GM19193 (cell line): Measurements from ENCODE around the gene SCNN1A.

Experiments used
- POLR2A ChIP-seq: IDR thresholded peaks from 4 replicates; pipeline ENCODE4 v1.6.1; 2011; ENCODE audit not compliant: insufficient read depth, insufficient read length; ENCODE audit errors: extremely low read depth

SCNN1A gene

DNA sequence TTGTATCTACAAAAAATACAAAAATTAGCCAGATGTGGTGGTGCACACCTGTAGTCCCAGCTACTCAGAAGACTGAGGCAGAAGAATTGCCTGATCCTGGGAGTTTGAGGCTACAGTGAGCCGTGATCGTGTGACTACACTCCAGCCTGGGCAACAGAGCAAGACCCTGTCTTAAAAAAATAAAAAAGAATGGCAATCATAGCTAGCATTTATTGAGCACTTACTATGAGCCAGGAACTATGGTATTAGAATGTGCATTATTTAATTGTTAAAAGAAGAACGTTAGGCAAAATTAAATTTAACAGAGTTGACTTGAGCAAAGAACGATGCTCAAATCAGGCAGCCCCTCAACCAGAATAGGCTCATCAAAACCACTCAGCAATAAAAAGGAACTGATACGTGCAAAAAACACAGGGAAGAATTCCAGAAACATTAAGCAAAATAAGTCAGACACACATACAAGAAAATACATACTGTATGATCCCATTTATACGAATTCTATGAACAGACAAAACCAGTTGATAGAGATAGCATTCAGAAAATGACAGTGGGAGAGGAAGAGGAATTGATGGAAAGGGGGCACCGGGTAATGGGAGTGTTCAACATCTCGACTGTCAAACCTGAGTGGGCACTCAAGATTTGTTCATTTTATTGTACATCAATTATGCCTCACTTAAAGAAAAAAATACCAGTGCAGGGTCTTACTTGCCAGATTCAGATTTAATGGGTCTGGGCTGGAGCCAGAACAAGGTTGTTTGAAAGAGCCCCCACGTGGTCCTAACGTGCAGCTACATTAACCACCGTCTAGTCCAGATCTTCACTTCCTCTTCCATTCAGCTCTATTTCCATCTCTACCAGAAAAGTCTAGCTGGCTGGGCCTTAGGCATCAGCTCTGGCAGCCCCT is 8.0 kb downstream of the SCNN1A start:
- no peak for TF ChIP-seq POLR2A

DNA sequence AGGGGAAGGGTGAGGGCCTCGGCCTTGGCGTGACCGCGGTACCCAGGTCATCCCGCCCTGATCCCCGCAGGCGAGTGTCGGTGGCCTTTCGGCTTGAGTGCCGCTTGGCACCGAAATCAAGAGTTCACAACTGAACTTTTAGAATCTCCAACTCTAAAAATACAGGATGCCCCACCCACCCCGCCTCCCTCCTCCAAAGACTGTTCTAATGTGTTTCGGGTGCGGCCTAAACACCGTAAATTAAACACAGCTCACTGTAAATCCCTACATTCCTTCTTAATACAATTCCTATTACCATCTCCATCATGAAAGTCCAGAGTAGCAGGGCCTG is 11.4 kb downstream of the SCNN1A start:
- TF ChIP-seq POLR2A, result no peak

GRCh38 chr12:6363330-6364043 is 11.9 kb downstream of the SCNN1A start:
- TF ChIP-seq POLR2A, result peak; percentile 27

DNA sequence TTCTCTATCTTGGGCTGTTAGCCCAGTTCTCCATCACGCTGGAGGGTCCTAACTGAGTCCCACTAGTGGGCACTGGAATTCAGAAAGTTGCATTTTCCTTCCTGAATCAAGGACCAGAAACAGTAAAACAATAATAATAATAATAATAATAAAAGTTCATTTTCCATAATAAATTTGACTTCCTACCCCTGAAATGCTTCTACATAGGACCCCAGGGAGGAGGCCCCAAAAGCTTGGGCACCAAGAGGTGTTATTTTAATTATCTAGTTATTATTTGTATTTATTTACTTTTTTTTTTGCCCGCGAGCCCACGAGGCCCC is 12.4 kb downstream of the SCNN1A start:
- TF ChIP-seq POLR2A, result no peak

- TF ChIP-seq POLR2A, result no peak
Measured at GRCh38 chr12:6362403-6362802, 13.0 kb downstream of the SCNN1A start.

- no peak for TF ChIP-seq POLR2A
Measured at GRCh38 chr12:6361834-6362233, 13.5 kb downstream of the SCNN1A start.

DNA sequence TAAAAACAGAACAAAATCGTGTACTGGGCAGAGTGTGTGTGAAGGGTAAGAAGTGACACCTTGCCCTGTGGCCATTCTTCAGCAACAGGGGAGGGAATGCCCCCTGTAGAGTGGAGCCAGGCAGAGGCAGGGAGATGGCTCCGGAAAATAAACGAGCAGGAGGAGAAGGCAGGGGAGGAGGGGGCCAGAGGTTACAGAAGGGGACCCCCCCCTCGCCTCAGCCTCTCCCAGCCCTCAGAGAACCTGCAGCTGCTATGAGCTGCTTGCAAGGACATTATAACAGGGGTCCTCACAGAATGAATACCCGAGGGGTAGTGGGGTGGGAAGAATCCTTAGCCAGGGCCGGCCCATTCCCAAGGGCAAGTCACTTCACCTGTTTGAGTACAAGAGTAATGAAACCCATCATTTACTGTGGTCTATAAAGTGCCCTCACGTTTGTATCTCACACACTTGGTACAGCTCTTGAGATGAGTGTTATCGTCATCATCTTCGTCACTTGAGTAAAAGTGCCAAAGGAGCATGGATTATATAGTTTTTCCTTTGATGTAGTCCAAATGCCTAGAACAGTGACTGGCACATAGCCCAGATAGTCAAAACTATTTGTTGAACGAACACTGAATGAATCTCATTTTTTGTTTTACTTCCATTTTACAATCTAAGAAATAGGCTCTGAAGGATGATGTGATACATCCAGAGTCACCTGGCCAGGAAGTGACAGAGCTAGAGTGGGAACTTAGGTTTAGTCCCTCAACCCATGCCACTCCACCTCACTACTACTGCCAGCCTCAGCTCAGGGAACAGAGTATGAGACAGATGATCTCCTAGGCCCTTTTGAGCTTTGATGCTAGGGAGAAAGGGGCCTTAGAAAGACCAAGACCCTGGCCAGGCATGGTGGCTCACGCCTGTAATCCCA is 14.5 kb downstream of the SCNN1A start:
- no peak for TF ChIP-seq POLR2A

- TF ChIP-seq POLR2A, result no peak
Measured at GRCh38 chr12:6360080-6360571, 15.2 kb downstream of the SCNN1A start.

DNA sequence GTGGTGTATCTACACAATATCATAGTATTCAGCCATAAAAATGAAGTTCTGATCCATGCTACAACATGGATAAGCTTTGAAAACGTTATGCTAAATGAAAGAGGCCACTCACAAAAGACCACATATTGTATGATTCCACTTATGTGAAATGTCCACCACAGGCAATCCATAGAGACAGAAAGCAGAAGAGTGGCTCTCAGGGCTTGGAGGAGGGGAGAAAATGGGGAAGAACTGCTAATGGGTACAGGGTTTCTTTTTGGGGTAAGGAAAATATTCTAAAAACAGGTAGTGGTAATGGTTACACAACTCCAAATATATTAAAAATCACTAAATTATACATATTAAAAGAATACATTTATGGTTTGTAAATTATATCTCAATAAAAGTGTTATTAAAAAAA is 16.5 kb downstream of the SCNN1A start:
- no peak for TF ChIP-seq POLR2A

DNA sequence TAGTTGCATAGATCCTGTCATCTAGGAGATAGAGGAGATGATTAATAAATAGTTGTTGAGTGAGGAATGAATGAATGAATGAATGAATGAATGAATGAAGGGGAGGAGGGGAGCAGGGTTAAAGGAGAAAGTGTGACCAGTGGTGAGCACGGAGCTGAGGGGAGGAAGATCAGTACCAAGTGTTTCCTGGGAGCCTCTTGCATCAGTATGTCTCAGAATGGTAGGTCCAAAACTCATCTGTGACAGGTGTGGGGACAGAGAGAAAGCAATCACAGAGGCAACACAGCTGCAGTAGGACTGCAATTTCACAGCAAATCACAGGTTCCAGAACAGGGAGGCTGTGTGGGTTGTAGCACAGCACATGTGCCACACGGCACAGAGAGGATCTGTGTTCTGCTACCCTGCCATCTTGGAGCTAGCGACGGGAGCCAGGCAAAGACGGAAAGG is 19.0 kb downstream of the SCNN1A start:
- TF ChIP-seq POLR2A, result no peak

GRCh38 chr12:6355491-6356373 is 19.6 kb downstream of the SCNN1A start:
- no peak for TF ChIP-seq POLR2A

DNA sequence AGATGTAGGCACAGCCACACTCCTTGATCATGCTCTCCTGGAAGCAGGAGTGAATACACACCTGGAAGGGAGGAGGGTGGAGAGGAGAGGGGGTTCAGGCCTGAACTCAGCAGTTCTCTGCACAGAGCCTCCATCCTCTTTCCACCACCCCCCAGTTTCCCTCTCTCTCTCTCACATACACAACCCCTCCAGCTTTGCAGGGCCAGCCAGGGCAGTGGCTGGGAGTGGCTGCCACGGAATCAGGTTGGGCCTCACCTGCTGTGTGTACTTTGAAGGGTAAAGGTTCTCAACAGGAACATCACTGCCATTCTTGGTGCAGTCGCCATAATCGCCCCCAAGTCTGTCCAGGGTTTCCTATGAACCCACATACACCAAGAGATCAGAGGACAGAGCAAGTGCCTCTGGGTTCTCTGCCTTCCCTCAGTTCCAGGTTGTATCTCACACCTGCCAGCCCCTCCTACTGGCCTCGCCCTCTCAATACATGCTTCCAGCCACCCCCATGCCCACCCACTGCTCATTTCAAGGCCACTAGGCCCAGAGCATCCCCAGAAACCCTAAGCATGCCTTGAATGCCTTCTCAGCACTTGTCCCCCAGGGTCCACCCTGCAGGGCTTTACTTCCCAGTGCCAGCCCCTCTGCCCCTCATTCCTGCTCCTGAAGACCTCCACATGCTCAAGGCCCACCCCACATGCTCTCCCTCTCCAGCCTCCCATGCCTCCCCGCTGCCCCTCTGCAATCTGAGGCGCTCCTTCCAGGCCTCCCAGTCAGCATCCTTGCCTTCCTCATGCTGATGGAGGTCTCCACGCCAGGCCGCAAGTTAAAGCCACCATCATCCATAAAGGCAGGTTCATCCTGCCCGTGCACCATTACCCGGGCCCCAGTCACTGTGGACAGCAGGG is 20.6 kb downstream of the SCNN1A start:
- TF ChIP-seq POLR2A, result no peak
